Heart left ventricle (tissue), 13 donors: ENCODE data around the gene DCLK3.

ENCODE experiments used
- POLR2A ChIP-seq, 2 donors: fragments of 450-650 bp; IDR thresholded peaks; one replicate each; pipeline ENCODE4 v1.6.1; 2017; ENCODE audit warnings: antibody characterized with exemption in 2 of 2, mild to moderate bottlenecking in 2 of 2, moderate library complexity in 2 of 2
- TF ChIP-seq, protein P1 (sequence below), 12 donors: fragments of 200-600 bp; sonication (generic) in 4 of 12; IDR thresholded peaks; one replicate each; pipeline versions ENCODE4 v1.5.0 to v1.8.0; 2018 to 2022; ENCODE audit warnings: antibody characterized with exemption in 12 of 12, mild to moderate bottlenecking in 5 of 12
- donor health status: ischemic (EF 13 %, LVEDD 7.1; RV severe dilation, severe dysfunction).
- donor health status: DM: no; HTN: yes; CAD: no.
- donor health status: DM: no; HTN: no; CAD: no.
- donor health status: ischemic (EF 25% LVEDD 6.9; RV normal size, moderate dysfunction).
- donor health status: ischemic (EF 25% LVEDD 5.7; RV mildly dilated, moderate dysfunction).
- donor health status: ischemic (EF 35%, LVEDD 5.7; RV mildly dilated, moderate dysfunction).
- donor health status: nonischemic (EF 11% LVEDD 7.7; RV severe dilation, severe dysfunction).
- donor health status: DM: yes; HTN: yes; CAD: no.
- donor health status: PGD.
- donor health status: ischemic (EF 29% LVEDD 5.4; RV normal size, mild dysfunction).
- donor health status: nonischemic (EF 23%, LVEDD 6.1; RV moderate dilation, normal function).

DNA sequence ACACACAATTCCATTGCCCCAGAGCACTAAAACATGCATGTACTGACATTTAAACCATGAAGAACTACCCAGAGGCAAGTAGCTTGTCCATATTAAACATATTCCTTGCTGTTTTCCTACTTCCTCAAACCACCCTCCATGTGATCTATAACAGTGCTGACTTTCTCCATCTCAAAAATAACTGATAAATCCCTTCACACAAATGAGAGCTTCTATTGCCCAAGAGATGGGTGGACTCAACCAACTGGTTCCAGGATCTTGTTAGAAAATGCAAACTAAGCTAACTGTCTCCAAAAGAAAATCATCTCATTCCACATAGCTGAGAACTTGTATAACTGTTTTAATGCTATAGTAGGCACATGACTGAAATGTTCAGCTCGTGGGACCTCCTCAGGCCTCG lies 29.6 kb downstream of the DCLK3 start:
- TF ChIP-seq POLR2A (IDR thresholded peaks at IDR 0.05): no peak
- TF ChIP-seq, protein P1, sequence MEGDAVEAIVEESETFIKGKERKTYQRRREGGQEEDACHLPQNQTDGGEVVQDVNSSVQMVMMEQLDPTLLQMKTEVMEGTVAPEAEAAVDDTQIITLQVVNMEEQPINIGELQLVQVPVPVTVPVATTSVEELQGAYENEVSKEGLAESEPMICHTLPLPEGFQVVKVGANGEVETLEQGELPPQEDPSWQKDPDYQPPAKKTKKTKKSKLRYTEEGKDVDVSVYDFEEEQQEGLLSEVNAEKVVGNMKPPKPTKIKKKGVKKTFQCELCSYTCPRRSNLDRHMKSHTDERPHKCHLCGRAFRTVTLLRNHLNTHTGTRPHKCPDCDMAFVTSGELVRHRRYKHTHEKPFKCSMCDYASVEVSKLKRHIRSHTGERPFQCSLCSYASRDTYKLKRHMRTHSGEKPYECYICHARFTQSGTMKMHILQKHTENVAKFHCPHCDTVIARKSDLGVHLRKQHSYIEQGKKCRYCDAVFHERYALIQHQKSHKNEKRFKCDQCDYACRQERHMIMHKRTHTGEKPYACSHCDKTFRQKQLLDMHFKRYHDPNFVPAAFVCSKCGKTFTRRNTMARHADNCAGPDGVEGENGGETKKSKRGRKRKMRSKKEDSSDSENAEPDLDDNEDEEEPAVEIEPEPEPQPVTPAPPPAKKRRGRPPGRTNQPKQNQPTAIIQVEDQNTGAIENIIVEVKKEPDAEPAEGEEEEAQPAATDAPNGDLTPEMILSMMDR (IDR thresholded peaks at IDR 0.05): no peak
